ENCODE results near the gene MAP2K7. TPM values are rescaled to one million over a fixed set of nuclear protein-coding genes. Genes with fewer than 3 reads are reported as not detected.
"Not testable (repeated sequence)": the region's sequence is repeated elsewhere in the genome, so short reads cannot be mapped to it uniquely, and the experiment has no call there.

Gene MAP2K7
- total RNA-seq, 1 donor from 2014 or later, result 9.4 TPM

DNA sequence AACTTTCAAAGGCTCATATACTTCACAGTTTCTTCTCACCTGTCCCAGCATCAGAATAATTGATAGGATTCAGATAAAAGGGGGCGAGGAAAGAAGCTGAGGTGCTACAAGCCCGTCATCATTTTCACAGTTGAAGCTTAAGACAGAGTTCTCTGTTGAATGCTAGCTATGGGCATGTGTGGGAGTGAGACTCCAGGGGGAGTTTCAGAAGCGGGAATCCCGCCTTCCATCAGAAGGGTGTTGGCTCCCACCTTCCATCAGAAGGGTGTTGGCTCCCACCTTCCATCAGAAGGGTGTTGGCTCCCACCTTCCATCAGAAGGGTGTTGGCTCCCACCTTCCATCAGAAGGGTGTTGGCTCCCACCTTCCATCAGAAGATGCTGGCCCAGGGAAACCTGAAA, 57.4 kb downstream of the MAP2K7 start:
- not testable (repeated sequence) for H3K9ac ChIP-seq (ENCODE audit: low read depth in 1 of 3, low read length in 3 of 3); H3K9me3 ChIP-seq (ENCODE audit: control insufficient read depth in 3 of 3, low read length in 3 of 3); H3K27ac ChIP-seq (ENCODE audit: low read depth, low read length); H3K27me3 ChIP-seq (ENCODE audit: control insufficient read depth in 3 of 3, insufficient read depth in 3 of 3, low read length in 3 of 3); H3K4me1 ChIP-seq (ENCODE audit: control insufficient read depth in 3 of 3, insufficient read depth in 3 of 3, low read length in 3 of 3); H3K4me3 ChIP-seq (ENCODE audit: low read length in 3 of 3)
- H3K36me3 ChIP-seq (ENCODE audit: control insufficient read depth in 3 of 3, insufficient read depth in 3 of 3, low read length in 3 of 3), result peaks cover 26 to 43% (median 30%) of the 10 kb centered on the region in 3 donors

DNA sequence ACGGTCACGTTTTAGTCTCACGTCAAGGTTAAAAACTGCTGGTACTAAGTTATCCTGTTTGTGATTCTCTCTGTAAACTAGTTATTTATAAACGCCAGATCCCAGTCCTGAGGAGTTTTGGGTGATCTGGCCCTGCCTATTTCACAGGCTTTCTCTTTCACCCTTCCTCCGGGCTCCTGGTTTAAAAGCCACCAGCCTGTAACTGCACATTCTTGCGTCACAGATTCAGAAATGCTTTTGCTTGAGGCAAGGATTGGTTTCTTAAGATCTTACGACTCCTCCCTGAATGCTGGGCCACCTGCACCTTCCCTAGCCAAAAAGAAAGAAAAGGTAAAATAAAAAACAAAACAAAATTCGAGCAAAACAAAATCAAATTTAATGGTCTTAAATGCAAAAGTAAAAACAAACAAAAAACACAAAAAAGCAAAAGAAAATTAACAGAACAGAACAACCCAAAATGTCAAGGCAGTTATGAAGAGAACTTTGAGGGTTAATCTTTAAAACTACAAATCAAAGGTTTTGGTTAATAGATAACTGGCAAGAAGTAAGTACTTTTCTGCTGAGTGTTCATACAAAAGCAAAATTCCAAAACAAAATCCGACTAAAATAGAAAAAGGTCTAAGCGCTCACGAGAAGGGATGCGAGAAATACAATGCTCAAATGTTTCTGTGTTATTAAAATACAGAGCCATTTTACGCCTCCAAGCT, 58.4 kb downstream of the MAP2K7 start:
- H3K9ac ChIP-seq (ENCODE audit: low read depth in 1 of 3, low read length in 3 of 3), result no peak overlapping the region
- H3K36me3 ChIP-seq (ENCODE audit: control insufficient read depth in 3 of 3, insufficient read depth in 3 of 3, low read length in 3 of 3), result peaks cover 33 to 53% (median 37%) of the 10 kb centered on the region in 3 donors
- no peaks in the 10 kb centered on the region for H3K27me3 ChIP-seq (ENCODE audit: control insufficient read depth in 3 of 3, insufficient read depth in 3 of 3, low read length in 3 of 3)
- H3K4me1 ChIP-seq (ENCODE audit: control insufficient read depth in 3 of 3, insufficient read depth in 3 of 3, low read length in 3 of 3), result no peaks in the 10 kb centered on the region
- H3K9me3 ChIP-seq (ENCODE audit: control insufficient read depth in 3 of 3, low read length in 3 of 3), result no peaks in the 10 kb centered on the region
- H3K4me3 ChIP-seq (ENCODE audit: low read length in 3 of 3), result no peak overlapping the region
- H3K27ac ChIP-seq (ENCODE audit: low read depth, low read length), result no peak overlapping the region

DNA sequence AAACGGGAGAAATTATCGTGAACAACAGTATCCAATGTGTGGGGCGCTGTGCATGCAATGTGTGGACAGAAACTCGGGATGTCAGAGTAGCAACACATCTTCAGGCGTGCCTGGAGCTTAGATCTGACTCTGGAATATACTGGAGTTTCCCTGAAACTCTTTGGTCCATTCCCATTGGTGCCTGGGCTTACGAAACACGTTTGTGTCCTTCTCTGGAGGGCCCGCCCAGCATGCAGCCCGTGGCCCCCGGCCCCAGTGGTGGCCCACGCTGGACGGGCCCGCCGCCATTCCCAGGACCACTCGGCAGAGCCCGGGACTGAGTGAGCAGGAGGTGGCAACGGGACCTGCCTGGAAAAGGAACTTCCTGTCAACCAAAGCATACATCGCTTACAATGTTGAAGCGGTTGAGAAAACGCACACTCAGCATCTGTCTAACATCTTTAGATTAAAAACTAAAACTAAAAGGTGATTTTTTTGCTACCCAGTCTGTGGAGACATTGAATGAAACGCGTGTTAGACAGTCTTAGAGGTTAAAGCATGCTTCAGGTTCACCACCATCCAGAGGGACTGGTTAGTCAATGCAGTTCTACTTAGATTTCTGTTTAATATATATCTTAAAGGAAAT, 59.1 kb downstream of the MAP2K7 start:
- Histone ChIP-seq H3K27ac (ENCODE audit: low read depth, low read length) (no peak overlapping the region), H3K36me3 (ENCODE audit: control insufficient read depth in 3 of 3, insufficient read depth in 3 of 3, low read length in 3 of 3) (peaks cover 40 to 59% (median 43%) of the 10 kb centered on the region in 3 donors), H3K27me3 (ENCODE audit: control insufficient read depth in 3 of 3, insufficient read depth in 3 of 3, low read length in 3 of 3) (no peaks in the 10 kb centered on the region), H3K9me3 (ENCODE audit: control insufficient read depth in 3 of 3, low read length in 3 of 3) (no peaks in the 10 kb centered on the region), H3K4me3 (ENCODE audit: low read length in 3 of 3) (no peak overlapping the region), H3K9ac (ENCODE audit: low read depth in 1 of 3, low read length in 3 of 3) (no peak overlapping the region), H3K4me1 (ENCODE audit: control insufficient read depth in 3 of 3, insufficient read depth in 3 of 3, low read length in 3 of 3) (no peaks in the 10 kb centered on the region)

DNA sequence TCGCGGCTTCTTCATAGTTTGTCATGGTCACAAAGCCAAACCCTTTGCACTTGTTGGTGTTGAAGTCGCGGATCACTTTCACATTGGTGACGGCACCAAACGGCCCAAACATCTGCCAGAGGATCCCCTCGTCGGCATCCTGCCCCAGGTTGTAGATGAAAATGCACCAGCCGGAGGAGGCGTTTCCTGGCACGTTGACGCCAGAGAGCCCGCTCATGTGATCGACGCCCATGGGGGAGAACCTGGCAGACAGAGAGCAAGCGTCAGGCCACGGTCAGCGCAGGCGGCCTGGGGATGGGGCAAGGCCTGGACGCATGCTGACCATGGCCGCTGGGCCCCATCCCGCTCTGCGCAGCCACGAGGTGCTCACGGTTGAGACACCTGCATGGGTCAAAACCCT, 59.9 kb downstream of the MAP2K7 start:
- Histone ChIP-seq H3K27me3 (ENCODE audit: control insufficient read depth in 3 of 3, insufficient read depth in 3 of 3, low read length in 3 of 3) (no peaks in the 10 kb centered on the region), H3K9ac (ENCODE audit: low read depth in 1 of 3, low read length in 3 of 3) (no peak overlapping the region), H3K4me3 (ENCODE audit: low read length in 3 of 3) (no peak overlapping the region), H3K4me1 (ENCODE audit: control insufficient read depth in 3 of 3, insufficient read depth in 3 of 3, low read length in 3 of 3) (no peaks in the 10 kb centered on the region), H3K9me3 (ENCODE audit: control insufficient read depth in 3 of 3, low read length in 3 of 3) (no peaks in the 10 kb centered on the region), H3K27ac (ENCODE audit: low read depth, low read length) (no peak overlapping the region), H3K36me3 (ENCODE audit: control insufficient read depth in 3 of 3, insufficient read depth in 3 of 3, low read length in 3 of 3) (peaks cover 44 to 59% (median 47%) of the 10 kb centered on the region in 3 donors)

Other genes starting within 250 kb of the MAP2K7 start
- gene RETN, start 234.8 kb upstream of the MAP2K7 start, total RNA-seq, result 3.7 TPM
- not detected for gene MCEMP1, start 226.8 kb upstream of the MAP2K7 start, total RNA-seq
- 9.4 TPM for gene TRAPPC5, start 223.0 kb upstream of the MAP2K7 start, total RNA-seq
- gene FCER2, start 201.7 kb upstream of the MAP2K7 start, total RNA-seq, result under 0.01 TPM
- gene CLEC4G, start 171.8 kb upstream of the MAP2K7 start, total RNA-seq, result 0.52 TPM
- gene CD209, start 156.3 kb upstream of the MAP2K7 start, total RNA-seq, result 5.2 TPM
- not detected for gene CLEC4M, start 140.6 kb upstream of the MAP2K7 start, total RNA-seq
- gene EVI5L, start 73.7 kb upstream of the MAP2K7 start, total RNA-seq, result 9.4 TPM
- not detected for gene PRR36, start 29.5 kb upstream of the MAP2K7 start, total RNA-seq
- gene LRRC8E, start 15.4 kb upstream of the MAP2K7 start, total RNA-seq, result under 0.01 TPM
- gene TGFBR3L, start 11.0 kb downstream of the MAP2K7 start, total RNA-seq, result 1.6 TPM
- 6.3 TPM for gene SNAPC2, start 16.5 kb downstream of the MAP2K7 start, total RNA-seq
- gene CTXN1, start 22.3 kb downstream of the MAP2K7 start, total RNA-seq, result 0.52 TPM
- gene TIMM44, start 39.8 kb downstream of the MAP2K7 start, total RNA-seq, result 36.0 TPM
- gene ELAVL1, start 101.8 kb downstream of the MAP2K7 start, total RNA-seq, result 16.7 TPM
- not detected for gene CCL25, start 148.9 kb downstream of the MAP2K7 start, total RNA-seq
- 4.2 TPM for gene FBN3, start 245.7 kb downstream of the MAP2K7 start, total RNA-seq

All from skeletal muscle tissue (tissue), 4 donors.